ENCODE measurements around the gene HOXD3. TPM values are rescaled to one million over a fixed set of nuclear protein-coding genes. Genes with fewer than 3 reads are reported as not detected.
A peak's percentile ranks its signal among the peaks of the same experiment; 100 is the strongest.

HOXD3 gene
- total RNA-seq, 1 experiment from 2014 or later: not detected

GRCh38 chr2:176192351-176192750 is 35.2 kb downstream of the HOXD3 start:
- Mint-ChIP-seq H3K36me3 (no peaks in the 10 kb centered on the region), H3K4me1 (peaks cover 36% of the 10 kb centered on the region), H3K4me3 (no peak overlapping the region), H3K27ac (no peak overlapping the region), H3K27me3 (ENCODE audit: low read depth) (peaks cover 97% of the 10 kb centered on the region), H3K9me3 (no peaks in the 10 kb centered on the region)
- 0 out of 2 replicates have a peak, but pooled peaks have one; percentile 51 for TF ChIP-seq TEAD1 (CRISPR knock-in tag; IDR thresholded peaks at IDR 0.05)
- no peak for TF ChIP-seq PREB (CRISPR knock-in tag; IDR thresholded peaks at IDR 0.05; ENCODE audit: borderline replicate concordance)
- TF ChIP-seq, protein P1, sequence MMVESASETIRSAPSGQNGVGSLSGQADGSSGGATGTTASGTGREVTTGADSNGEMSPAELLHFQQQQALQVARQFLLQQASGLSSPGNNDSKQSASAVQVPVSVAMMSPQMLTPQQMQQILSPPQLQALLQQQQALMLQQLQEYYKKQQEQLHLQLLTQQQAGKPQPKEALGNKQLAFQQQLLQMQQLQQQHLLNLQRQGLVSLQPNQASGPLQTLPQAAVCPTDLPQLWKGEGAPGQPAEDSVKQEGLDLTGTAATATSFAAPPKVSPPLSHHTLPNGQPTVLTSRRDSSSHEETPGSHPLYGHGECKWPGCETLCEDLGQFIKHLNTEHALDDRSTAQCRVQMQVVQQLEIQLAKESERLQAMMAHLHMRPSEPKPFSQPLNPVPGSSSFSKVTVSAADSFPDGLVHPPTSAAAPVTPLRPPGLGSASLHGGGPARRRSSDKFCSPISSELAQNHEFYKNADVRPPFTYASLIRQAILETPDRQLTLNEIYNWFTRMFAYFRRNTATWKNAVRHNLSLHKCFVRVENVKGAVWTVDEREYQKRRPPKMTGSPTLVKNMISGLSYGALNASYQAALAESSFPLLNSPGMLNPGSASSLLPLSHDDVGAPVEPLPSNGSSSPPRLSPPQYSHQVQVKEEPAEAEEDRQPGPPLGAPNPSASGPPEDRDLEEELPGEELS (CRISPR knock-in tag; IDR thresholded peaks at IDR 0.05): peak; percentile 93; the same call in 1 of the 2 replicates
- no peak for TF ChIP-seq ATF1 (CRISPR knock-in tag; IDR thresholded peaks at IDR 0.05)
- CTCF ChIA-PET: interaction anchor here (0.7 to 1.5 kb wide), 2 partner anchors 8 to 263 kb away, joined by 3 read pairs; no protein-coding TSS in a partner anchor
- no peak for DNase-seq (ENCODE audit: low spot score)
- POLR2A ChIA-PET: no interaction called here
- ATAC-seq: no peak

- no peak for DNase-seq (ENCODE audit: low spot score)
- no peak for ATAC-seq
- TF ChIP-seq GABPB1 (CRISPR knock-in tag; IDR thresholded peaks at IDR 0.05) (no peak), GTF2I (CRISPR knock-in tag; conservative IDR thresholded peaks at IDR 0.05) (no peak), FOXK1 (CRISPR knock-in tag; IDR thresholded peaks at IDR 0.05) (no peak), KAT7 (CRISPR knock-in tag; IDR thresholded peaks at IDR 0.05; ENCODE audit: borderline replicate concordance) (no peak), TP53 (CRISPR knock-in tag; IDR thresholded peaks at IDR 0.05) (no peak), AR (CRISPR knock-in tag; IDR thresholded peaks at IDR 0.05) (no peak), TCF7 (CRISPR knock-in tag; IDR thresholded peaks at IDR 0.05; ENCODE audit: low read depth) (no peak), CREM (CRISPR knock-in tag; IDR thresholded peaks at IDR 0.05) (no peak), TEAD4 (CRISPR knock-in tag; IDR thresholded peaks at IDR 0.05) (no peak), ARID4B (CRISPR knock-in tag; IDR thresholded peaks at IDR 0.05; ENCODE audit: borderline replicate concordance) (no peak), ZNF317 (CRISPR knock-in tag; IDR thresholded peaks at IDR 0.05; ENCODE audit: borderline replicate concordance, low read depth) (no peak)
- TF ChIP-seq, protein P2, sequence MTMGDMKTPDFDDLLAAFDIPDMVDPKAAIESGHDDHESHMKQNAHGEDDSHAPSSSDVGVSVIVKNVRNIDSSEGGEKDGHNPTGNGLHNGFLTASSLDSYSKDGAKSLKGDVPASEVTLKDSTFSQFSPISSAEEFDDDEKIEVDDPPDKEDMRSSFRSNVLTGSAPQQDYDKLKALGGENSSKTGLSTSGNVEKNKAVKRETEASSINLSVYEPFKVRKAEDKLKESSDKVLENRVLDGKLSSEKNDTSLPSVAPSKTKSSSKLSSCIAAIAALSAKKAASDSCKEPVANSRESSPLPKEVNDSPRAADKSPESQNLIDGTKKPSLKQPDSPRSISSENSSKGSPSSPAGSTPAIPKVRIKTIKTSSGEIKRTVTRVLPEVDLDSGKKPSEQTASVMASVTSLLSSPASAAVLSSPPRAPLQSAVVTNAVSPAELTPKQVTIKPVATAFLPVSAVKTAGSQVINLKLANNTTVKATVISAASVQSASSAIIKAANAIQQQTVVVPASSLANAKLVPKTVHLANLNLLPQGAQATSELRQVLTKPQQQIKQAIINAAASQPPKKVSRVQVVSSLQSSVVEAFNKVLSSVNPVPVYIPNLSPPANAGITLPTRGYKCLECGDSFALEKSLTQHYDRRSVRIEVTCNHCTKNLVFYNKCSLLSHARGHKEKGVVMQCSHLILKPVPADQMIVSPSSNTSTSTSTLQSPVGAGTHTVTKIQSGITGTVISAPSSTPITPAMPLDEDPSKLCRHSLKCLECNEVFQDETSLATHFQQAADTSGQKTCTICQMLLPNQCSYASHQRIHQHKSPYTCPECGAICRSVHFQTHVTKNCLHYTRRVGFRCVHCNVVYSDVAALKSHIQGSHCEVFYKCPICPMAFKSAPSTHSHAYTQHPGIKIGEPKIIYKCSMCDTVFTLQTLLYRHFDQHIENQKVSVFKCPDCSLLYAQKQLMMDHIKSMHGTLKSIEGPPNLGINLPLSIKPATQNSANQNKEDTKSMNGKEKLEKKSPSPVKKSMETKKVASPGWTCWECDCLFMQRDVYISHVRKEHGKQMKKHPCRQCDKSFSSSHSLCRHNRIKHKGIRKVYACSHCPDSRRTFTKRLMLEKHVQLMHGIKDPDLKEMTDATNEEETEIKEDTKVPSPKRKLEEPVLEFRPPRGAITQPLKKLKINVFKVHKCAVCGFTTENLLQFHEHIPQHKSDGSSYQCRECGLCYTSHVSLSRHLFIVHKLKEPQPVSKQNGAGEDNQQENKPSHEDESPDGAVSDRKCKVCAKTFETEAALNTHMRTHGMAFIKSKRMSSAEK (CRISPR knock-in tag; IDR thresholded peaks at IDR 0.05; ENCODE audit: borderline replicate concordance): no peak
- Mint-ChIP-seq H3K36me3 (no peaks in the 10 kb centered on the region), H3K4me1 (peaks cover 29% of the 10 kb centered on the region), H3K27me3 (ENCODE audit: low read depth) (peaks cover 95% of the 10 kb centered on the region), H3K9me3 (no peaks in the 10 kb centered on the region), H3K4me3 (no peak overlapping the region), H3K27ac (no peak overlapping the region)
- ChIA-PET POLR2A (no interaction called here), CTCF (no interaction called here)
These were observed 35.9 kb downstream of the HOXD3 start for GRCh38 chr2:176193048-176193447.

Data from WTC11 (cell line).